Nephron (organoid): Measurements from ENCODE around the gene KIAA0040.

Source experiments
- H3K27ac Mint-ChIP-seq, 3 experiments: 2 replicates each; pipeline ENCODE4 v1.8.0; 2020; ENCODE audit warnings: mixed read lengths in 3 of 3, mild to moderate bottlenecking in 2 of 3, moderate library complexity in 1 of 3
- H3K27me3 Mint-ChIP-seq: 2 replicates; pipeline ENCODE4 v1.8.0; 2021; ENCODE audit warnings: low read depth, mild to moderate bottlenecking, moderate library complexity, mixed read lengths
- H3K36me3 Mint-ChIP-seq: 2 replicates; pipeline ENCODE4 v1.8.0; 2020; ENCODE audit warnings: low read depth, mixed read lengths
- H3K4me1 Mint-ChIP-seq: 2 replicates; pipeline ENCODE4 v1.8.0; 2020; ENCODE audit warnings: mixed read lengths
- H3K4me3 Mint-ChIP-seq, 3 experiments: 2 replicates each; pipeline ENCODE4 v1.8.0; 2020; ENCODE audit warnings: mild to moderate bottlenecking in 3 of 3, mixed read lengths in 3 of 3, moderate library complexity in 2 of 3
- H3K9me3 Mint-ChIP-seq: 2 replicates; pipeline ENCODE4 v1.8.0; 2020; ENCODE audit warnings: mixed read lengths
- CTCF ChIP-seq, 3 experiments: fragments of 200-600 bp; sonication (generic); IDR thresholded peaks; one replicate each; pipeline ENCODE4 v1.5.0; 2021; ENCODE audit warnings: antibody characterized with exemption in 3 of 3; ENCODE audit not compliant: unreplicated experiment in 3 of 3

The KIAA0040 gene

GRCh38 chr1:175129182-175129581, 63.4 kb downstream of the KIAA0040 start:
- Mint-ChIP-seq H3K9me3 (no peaks in the 10 kb centered on the region), H3K27ac (peak overlapping the region in 2 of 3 experiments; percentile 19 to 30), H3K27me3 (no peaks in the 10 kb centered on the region), H3K4me3 (no peak overlapping the region), H3K4me1 (peaks cover 11% of the 10 kb centered on the region), H3K36me3 (no peaks in the 10 kb centered on the region)
- TF ChIP-seq CTCF (IDR thresholded peaks at IDR 0.05; ENCODE audit: unreplicated experiment in 3 of 3), result no peak

DNA sequence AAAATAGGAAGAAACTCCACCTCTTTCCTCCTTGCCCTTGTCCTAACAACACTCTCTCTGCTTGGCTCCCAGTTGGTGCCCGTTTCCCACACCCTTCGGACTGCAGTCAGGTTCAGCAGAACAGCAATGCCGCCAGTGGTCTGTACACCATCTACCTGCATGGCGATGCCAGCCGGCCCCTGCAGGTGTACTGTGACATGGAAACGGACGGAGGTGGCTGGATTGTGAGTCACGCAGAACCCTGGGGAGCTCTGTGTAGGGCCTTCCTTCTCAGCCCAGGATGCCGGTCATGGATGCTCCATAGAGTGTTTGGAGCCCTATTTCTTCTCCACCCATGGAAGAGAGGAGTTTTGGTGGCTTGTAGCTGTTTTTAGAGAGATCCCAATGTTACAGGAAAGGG, 64.1 kb downstream of the KIAA0040 start:
- Mint-ChIP-seq H3K4me1 (peaks cover 11% of the 10 kb centered on the region), H3K9me3 (no peaks in the 10 kb centered on the region), H3K36me3 (no peaks in the 10 kb centered on the region), H3K27me3 (no peaks in the 10 kb centered on the region), H3K27ac (peak overlapping the region in 2 of 3 experiments; percentile 30 to 37), H3K4me3 (no peak overlapping the region)
- TF ChIP-seq CTCF (IDR thresholded peaks at IDR 0.05; ENCODE audit: unreplicated experiment in 3 of 3), result no peak

GRCh38 chr1:175127565-175127964, 65.0 kb downstream of the KIAA0040 start:
- Mint-ChIP-seq H3K9me3 (no peaks in the 10 kb centered on the region), H3K36me3 (no peaks in the 10 kb centered on the region), H3K4me3 (no peak overlapping the region), H3K27me3 (no peaks in the 10 kb centered on the region), H3K27ac (no peak overlapping the region), H3K4me1 (peaks cover 11% of the 10 kb centered on the region)
- TF ChIP-seq CTCF (IDR thresholded peaks at IDR 0.05; ENCODE audit: unreplicated experiment in 3 of 3), result no peak

DNA sequence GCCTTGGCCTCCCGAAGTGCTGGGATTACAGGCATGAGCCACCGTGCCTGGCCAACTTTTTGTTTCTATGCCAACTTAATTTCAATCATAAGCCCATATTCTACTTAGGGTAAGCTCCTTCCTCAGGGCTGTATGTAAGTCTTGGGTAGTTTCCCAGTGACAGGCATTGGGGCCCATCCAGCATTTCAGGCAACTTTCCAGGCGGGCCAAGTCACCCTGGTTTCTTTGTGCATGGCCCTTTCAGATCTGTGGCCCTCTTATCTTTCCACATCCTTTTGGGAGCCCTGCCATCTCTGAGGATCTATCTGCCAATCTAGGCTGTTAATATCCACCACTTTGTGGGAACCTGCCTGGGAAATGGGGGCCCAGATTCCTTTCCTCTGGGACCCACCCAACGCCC, 66.2 kb downstream of the KIAA0040 start:
- Mint-ChIP-seq H3K36me3 (no peaks in the 10 kb centered on the region), H3K27me3 (no peaks in the 10 kb centered on the region), H3K9me3 (no peaks in the 10 kb centered on the region), H3K27ac (no peak overlapping the region), H3K4me3 (no peak overlapping the region), H3K4me1 (peaks cover 11% of the 10 kb centered on the region)
- no peak for TF ChIP-seq CTCF (IDR thresholded peaks at IDR 0.05; ENCODE audit: unreplicated experiment in 3 of 3)

DNA sequence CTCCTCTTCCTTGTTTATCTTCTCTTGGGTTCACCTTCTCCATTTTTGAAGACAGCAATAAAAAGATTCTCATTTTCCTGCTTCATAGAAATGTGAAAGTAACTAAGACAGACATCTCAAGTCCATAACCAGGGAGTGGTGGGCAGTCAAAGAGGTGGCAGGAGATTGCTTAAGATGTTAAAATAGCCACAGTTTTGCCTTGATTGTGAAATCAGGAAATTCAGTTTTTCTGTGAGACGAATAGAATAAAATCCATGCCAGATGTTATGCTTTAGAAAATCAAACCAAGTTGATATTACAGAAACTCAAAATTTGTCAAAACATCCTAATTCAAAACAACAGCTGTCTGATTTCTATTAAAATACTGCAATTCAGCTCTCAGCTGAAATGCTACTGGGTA, 67.7 kb downstream of the KIAA0040 start:
- peak overlapping the region in 1 of 3 experiments; percentile 3 for H3K27ac Mint-ChIP-seq
- no peak for TF ChIP-seq CTCF (IDR thresholded peaks at IDR 0.05; ENCODE audit: unreplicated experiment in 3 of 3)
- no peaks in the 10 kb centered on the region for H3K9me3 Mint-ChIP-seq
- no peaks in the 10 kb centered on the region for H3K36me3 Mint-ChIP-seq
- no peak overlapping the region for H3K4me3 Mint-ChIP-seq
- H3K27me3 Mint-ChIP-seq, result no peaks in the 10 kb centered on the region
- peaks cover 7% of the 10 kb centered on the region for H3K4me1 Mint-ChIP-seq

DNA sequence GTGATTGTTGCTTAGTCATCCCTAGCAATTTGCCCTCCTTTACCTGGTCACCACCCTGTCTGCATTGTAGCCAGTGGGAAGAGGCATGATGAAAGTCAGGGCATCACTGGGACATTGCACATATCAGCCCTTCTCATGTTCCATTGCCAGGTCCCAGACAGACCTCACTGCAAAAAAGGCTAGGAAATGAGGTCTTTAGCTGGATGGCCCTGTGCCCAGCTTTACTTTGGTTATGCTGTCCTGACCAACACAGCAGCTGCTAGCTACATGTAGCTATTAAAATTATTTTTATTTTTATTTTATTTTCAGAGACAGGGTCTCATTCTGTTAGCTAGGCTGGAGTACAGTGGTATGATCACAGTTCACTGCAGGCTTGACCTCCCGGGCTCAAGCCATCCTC, 72.1 kb downstream of the KIAA0040 start:
- Mint-ChIP-seq H3K4me3 (no peak overlapping the region), H3K27me3 (no peaks in the 10 kb centered on the region), H3K4me1 (peaks cover 6% of the 10 kb centered on the region), H3K27ac (no peak overlapping the region), H3K9me3 (no peaks in the 10 kb centered on the region), H3K36me3 (no peaks in the 10 kb centered on the region)
- no peak for TF ChIP-seq CTCF (IDR thresholded peaks at IDR 0.05; ENCODE audit: unreplicated experiment in 3 of 3)
